ENCODE results near the gene TRPV2.

GRCh38 chr17:16460796-16461605 lies 45.6 kb downstream of the TRPV2 start:
- TF ChIP-seq ZFX (CRISPR knock-in tag; IDR thresholded peaks at IDR 0.05) (no peak), EP300 (IDR thresholded peaks at IDR 0.05; ENCODE audit: low read length) (no peak), RFX5 (IDR thresholded peaks at IDR 0.05; ENCODE audit: low read depth, low read length) (no peak), ATF3 (IDR thresholded peaks at IDR 0.05) (no peak), ATF3 (CRISPR knock-in tag; conservative IDR thresholded peaks at IDR 0.05) (no peak), NRF1 (conservative IDR thresholded peaks at IDR 0.05 in 1 of 2, IDR thresholded peaks at IDR 0.05 in 1 of 2) (no peak), RFX7 (CRISPR knock-in tag; IDR thresholded peaks at IDR 0.05) (no peak), NR1H2 (CRISPR knock-in tag; IDR thresholded peaks at IDR 0.05) (no peak)
